Liver (tissue), 9 donors: Measurements from ENCODE around the gene PITPNM1. TPM values are rescaled to one million over a fixed set of nuclear protein-coding genes. Genes with fewer than 3 reads are reported as not detected.

Experiments used
- DNase-seq: peaks from one replicate; pipeline ENCODE4 v3.0.0-alpha.2; 2017; ENCODE audit warnings: low spot score
- H3K27ac ChIP-seq, 2 donors: one replicate each; pipeline ENCODE4 v1.7.0; 2013; ENCODE audit warnings: inconsistent platforms in 2 of 2, low read length in 2 of 2, control low read depth in 1 of 2, low read depth in 1 of 2, mild to moderate bottlenecking in 1 of 2
- H3K27me3 ChIP-seq, 4 donors: one replicate each; pipeline versions ENCODE4 v1.6.1 to v1.7.0; 2013; ENCODE audit warnings: low read length in 3 of 4, inconsistent platforms in 1 of 4, mild to moderate bottlenecking in 1 of 4, moderate library complexity in 1 of 4; ENCODE audit not compliant: control insufficient read depth in 4 of 4, insufficient read depth in 4 of 4
- H3K36me3 ChIP-seq, 4 donors: one replicate each; pipeline versions ENCODE4 v1.6.1 to v1.7.0; 2013; ENCODE audit warnings: low read length in 3 of 4, mild to moderate bottlenecking in 3 of 4, low read depth in 1 of 4, moderate library complexity in 1 of 4; ENCODE audit not compliant: control insufficient read depth in 4 of 4, insufficient read depth in 3 of 4
- H3K4me1 ChIP-seq, 4 donors: one replicate each; pipeline versions ENCODE4 v1.6.1 to v1.7.0; 2013; ENCODE audit warnings: low read length in 3 of 4, mild to moderate bottlenecking in 3 of 4, moderate library complexity in 1 of 4; ENCODE audit not compliant: control insufficient read depth in 4 of 4, insufficient read depth in 4 of 4
- H3K4me3 ChIP-seq, 3 donors: one replicate each; pipeline versions ENCODE4 v1.6.1 to v1.7.0; 2013; ENCODE audit warnings: low read length in 3 of 3, control low read depth in 1 of 3, low read depth in 1 of 3, mild to moderate bottlenecking in 1 of 3
- H3K9ac ChIP-seq, 2 donors: one replicate each; pipeline ENCODE4 v1.7.0; 2013; ENCODE audit warnings: low read length in 2 of 2, mild to moderate bottlenecking in 2 of 2, moderate library complexity in 2 of 2, control low read depth in 1 of 2, low read depth in 1 of 2
- H3K9me3 ChIP-seq, 4 donors: one replicate each; pipeline versions ENCODE4 v1.6.1 to v1.7.0; 2013; ENCODE audit warnings: low read length in 3 of 4; ENCODE audit not compliant: control insufficient read depth in 4 of 4
- ATF3 ChIP-seq: IDR thresholded peaks from 2 replicates; pipeline ENCODE4 v1.6.1; 2016; ENCODE audit warnings: antibody characterized with exemption
- CTCF ChIP-seq: fragments of 150-350 bp; IDR thresholded peaks from 2 replicates; pipeline ENCODE4 v1.5.1; 2017; ENCODE audit warnings: improper control_type of control experiment, low read depth, low read length; ENCODE audit not compliant: missing input control
- EGR1 ChIP-seq, 2 donors: IDR thresholded peaks; 2 replicates each; pipeline ENCODE4 v1.6.1; 2016 to 2018; ENCODE audit warnings: antibody characterized with exemption in 2 of 2, low read depth in 2 of 2
- FOXA1 ChIP-seq: IDR thresholded peaks from 2 replicates; pipeline ENCODE4 v1.6.1; 2016; ENCODE audit warnings: antibody characterized with exemption
- FOXA2 ChIP-seq: IDR thresholded peaks from 2 replicates; pipeline ENCODE4 v1.6.1; 2016; ENCODE audit warnings: antibody characterized with exemption
- GABPA ChIP-seq, 2 donors: IDR thresholded peaks in 1 of 2; conservative IDR thresholded peaks in 1 of 2; 2 replicates each; pipeline ENCODE4 v1.6.1; 2016; ENCODE audit warnings: antibody characterized with exemption in 2 of 2, mild to moderate bottlenecking in 1 of 2, moderate library complexity in 1 of 2
- HNF4A ChIP-seq, 2 donors: conservative IDR thresholded peaks; 2 replicates each; pipeline ENCODE4 v1.6.1; 2016; ENCODE audit warnings: antibody characterized with exemption in 2 of 2, mild to moderate bottlenecking in 2 of 2
- HNF4G ChIP-seq: IDR thresholded peaks from 2 replicates; pipeline ENCODE4 v1.6.1; 2016; ENCODE audit warnings: antibody characterized with exemption
- JUND ChIP-seq, 2 donors: IDR thresholded peaks; 2 replicates each; pipeline ENCODE4 v1.6.1; 2016; ENCODE audit warnings: antibody characterized with exemption in 2 of 2
- MAX ChIP-seq: IDR thresholded peaks from 2 replicates; pipeline ENCODE4 v1.6.1; 2016; ENCODE audit warnings: antibody characterized with exemption
- NR2F2 ChIP-seq: IDR thresholded peaks from 2 replicates; pipeline ENCODE4 v1.6.1; 2016; ENCODE audit warnings: antibody characterized with exemption
- RAD21 ChIP-seq, 2 donors: IDR thresholded peaks; 2 replicates each; pipeline ENCODE4 v1.6.1; 2016; ENCODE audit warnings: antibody characterized with exemption in 2 of 2, mild to moderate bottlenecking in 2 of 2
- REST ChIP-seq: IDR thresholded peaks from 2 replicates; pipeline ENCODE4 v1.6.1; 2016; ENCODE audit warnings: antibody characterized with exemption, mild to moderate bottlenecking
- RXRA ChIP-seq, 2 donors: IDR thresholded peaks; 2 replicates each; pipeline ENCODE4 v1.6.1; 2017 to 2018; ENCODE audit warnings: antibody characterized with exemption in 2 of 2, mild to moderate bottlenecking in 1 of 2
- SP1 ChIP-seq: IDR thresholded peaks from 2 replicates; pipeline ENCODE4 v1.6.1; 2018; ENCODE audit warnings: antibody characterized with exemption, mild to moderate bottlenecking
- TAF1 ChIP-seq: conservative IDR thresholded peaks from 2 replicates; pipeline ENCODE4 v1.6.1; 2016; ENCODE audit warnings: antibody characterized with exemption, mild to moderate bottlenecking
- YY1 ChIP-seq: IDR thresholded peaks from 2 replicates; pipeline ENCODE4 v1.6.1; 2016; ENCODE audit warnings: antibody characterized with exemption, mild to moderate bottlenecking
- ZBTB33 ChIP-seq: IDR thresholded peaks from 2 replicates; pipeline ENCODE4 v1.6.1; 2016; ENCODE audit warnings: antibody characterized with exemption
- WGBS: extraction: QIAGEN DNeasy Blood & Tissue Kit; methylation state at CpG from one replicate; pipeline ENCODE4 v1.1.7; 2013; 5-methylcytosine and 5-hydroxymethylcytosine counted together
- polyA plus RNA-seq, 2 donors: library from polyadenylated mRNA; stranded (reverse) in 1 of 2; unstranded in 1 of 2; fragments of 200-250 nt in 1 of 2; fragments of >200 nt in 1 of 2; fragmentation: Nextera tagmentation in 1 of 2; extraction: Ambion mirVana in 1 of 2; gene quantifications; one replicate each; pipeline versions ENCODE4 v1.2.1 to v1.2.3, GENCODE V29; 2013 to 2015
- total RNA-seq, 2 donors: library from RNA; depleted of rRNA; stranded (reverse); fragments of >200 nt; gene quantifications; one replicate each; pipeline ENCODE4 v1.2.3, GENCODE V29; 2014
- donor health status: healthy.
- donor health status: healthy.
- donor health status: healthy.
- donor health status: healthy.
- donor health status: healthy.

Gene PITPNM1
- total and polyA plus RNA-seq, 4 donors = 1.3 to 9.3 (median 5.1) TPM

- H3K4me1 ChIP-seq = peaks cover 2 to 12% (median 8%) of the 10 kb centered on the region in 4 donors
- no peak overlapping the region for H3K4me3 ChIP-seq
- H3K9ac ChIP-seq = no peak overlapping the region
- 97% methylated on average over 4 of the region's 4 CpGs for WGBS
- no peaks in the 10 kb centered on the region for H3K9me3 ChIP-seq
- no peaks in the 10 kb centered on the region for H3K27me3 ChIP-seq
- H3K27ac ChIP-seq = no peak overlapping the region
- TF ChIP-seq ATF3 = no peak
- TF ChIP-seq HNF4A (conservative IDR thresholded peaks at IDR 0.05) = no peak
- TF ChIP-seq EGR1 (IDR thresholded peaks at IDR 0.05; ENCODE audit: low read depth in 2 of 2) = no peak
- no peak for TF ChIP-seq TAF1
- TF ChIP-seq FOXA1 = no peak
- TF ChIP-seq SP1 = no peak
- no peak for TF ChIP-seq ZBTB33
- TF ChIP-seq GABPA (IDR thresholded peaks at IDR 0.05 in 1 of 2, conservative IDR thresholded peaks at IDR 0.05 in 1 of 2) = no peak
- TF ChIP-seq YY1 = no peak
- no peak for TF ChIP-seq HNF4G
- TF ChIP-seq RXRA (IDR thresholded peaks at IDR 0.05) = no peak
- TF ChIP-seq FOXA2 = no peak
- no peak for TF ChIP-seq MAX
- no peak for TF ChIP-seq REST
- no peak for DNase-seq
- H3K36me3 ChIP-seq = no peaks in the 10 kb centered on the region
These were observed 23.2 kb upstream of the PITPNM1 start for GRCh38 chr11:67528376-67528775.

GRCh38 chr11:67525275-67525976, 20.3 kb upstream of the PITPNM1 start:
- no peak overlapping the region for H3K27ac ChIP-seq
- H3K4me3 ChIP-seq = no peak overlapping the region
- H3K4me1 ChIP-seq = peaks cover 2 to 12% (median 8%) of the 10 kb centered on the region in 4 donors
- WGBS = 69% methylated on average over 5 of the region's 5 CpGs
- no peak overlapping the region for H3K9ac ChIP-seq
- no peaks in the 10 kb centered on the region for H3K27me3 ChIP-seq
- no peak for DNase-seq
- H3K36me3 ChIP-seq = no peaks in the 10 kb centered on the region
- no peaks in the 10 kb centered on the region for H3K9me3 ChIP-seq
- TF ChIP-seq HNF4G (no peak), TAF1 (no peak), RAD21 (IDR thresholded peaks at IDR 0.05) (no peak), EGR1 (IDR thresholded peaks at IDR 0.05; ENCODE audit: low read depth in 2 of 2) (no peak), CTCF (no peak), NR2F2 (peak; percentile 47), REST (no peak), SP1 (peak; percentile 74), RXRA (IDR thresholded peaks at IDR 0.05) (peak; percentile 91 to 94), ZBTB33 (no peak), HNF4A (conservative IDR thresholded peaks at IDR 0.05) (peak; percentile 52 to 61), JUND (IDR thresholded peaks at IDR 0.05) (peak; percentile 19 to 44)
